Kidney (tissue), 14 donors: ENCODE data around the gene ALPP. TPM values are rescaled to one million over a fixed set of nuclear protein-coding genes. Genes with fewer than 3 reads are reported as not detected.

Source experiments
- DNase-seq, 5 donors: peaks; one replicate each; pipeline ENCODE4 v3.0.0-alpha.2; 2013 to 2020
- FAIRE-seq: peaks from 2 replicates; lab custom pipeline; 2012; peaks lifted over from hg19 to GRCh38; lab: Jason Lieb, UNC
- H3K27ac ChIP-seq, 2 donors: one replicate each; pipeline ENCODE4 v1.7.0; 2013; ENCODE audit warnings: low read depth in 2 of 2, low read length in 2 of 2, inconsistent platforms in 1 of 2
- H3K27me3 ChIP-seq: one replicate; pipeline ENCODE4 v1.7.1; 2013; ENCODE audit warnings: low read length, inconsistent platforms; ENCODE audit not compliant: control insufficient read depth, insufficient read depth
- H3K36me3 ChIP-seq, 3 donors: one replicate each; pipeline versions ENCODE4 v1.7.0 to v1.7.1; 2013; ENCODE audit warnings: low read length in 3 of 3, control low read depth in 1 of 3, inconsistent platforms in 1 of 3; ENCODE audit not compliant: insufficient read depth in 3 of 3, control insufficient read depth in 2 of 3
- H3K4me1 ChIP-seq, 3 donors: one replicate each; pipeline versions ENCODE4 v1.7.0 to v1.7.1; 2013; ENCODE audit warnings: low read length in 3 of 3, inconsistent platforms in 1 of 3, low read depth in 1 of 3; ENCODE audit not compliant: control insufficient read depth in 2 of 3, insufficient read depth in 2 of 3
- H3K4me3 ChIP-seq, 3 donors: one replicate each; pipeline versions ENCODE4 v1.7.0 to v1.8.1; 2013; ENCODE audit warnings: low read length in 3 of 3, control low read depth in 1 of 3, inconsistent platforms in 1 of 3
- H3K9ac ChIP-seq, 3 donors: one replicate each; pipeline versions ENCODE4 v1.7.0 to v1.7.1; 2013; ENCODE audit warnings: low read length in 3 of 3, control low read depth in 1 of 3, inconsistent platforms in 1 of 3
- H3K9me3 ChIP-seq, 3 donors: one replicate each; pipeline versions ENCODE4 v1.7.0 to v1.7.1; 2013; ENCODE audit warnings: low read length in 3 of 3, control low read depth in 1 of 3, inconsistent platforms in 1 of 3; ENCODE audit not compliant: control insufficient read depth in 2 of 3, insufficient read depth in 1 of 3
- CTCF ChIP-seq: IDR thresholded peaks from 3 replicates; pipeline ENCODE4 v1.5.1; 2012; ENCODE audit warnings: mild to moderate bottlenecking, moderate library complexity, borderline replicate concordance; ENCODE audit not compliant: insufficient read depth; ENCODE audit errors: extremely low read depth
- intact Hi-C: fragments of 100-400 bp; cut with DNase I; formaldehyde crosslinking; loops from one replicate; pipeline ENCODE4 v1.11.1; 2022
- polyA plus RNA-seq: library from polyadenylated mRNA; stranded (reverse); fragments of 350-450 nt; fragmentation: Illumina TruSeq; extraction: RNeasy Lipid Tissue Mini Kit (QIAGEN cat#74804); gene quantifications from one replicate; pipeline ENCODE4 v1.2.3, GENCODE V29; 2014; ENCODE audit warnings: low read depth, low replicate concordance; ENCODE audit not compliant: insufficient read depth
- total RNA-seq: library from RNA; stranded (reverse); fragmentation: NEBNext Ultra II Directional; extraction: Animal tissue kit (Norgen Biotek cat#: 25700); gene quantifications from one replicate; pipeline ENCODE4 v1.2.1, GENCODE V29; 2021
- donor health status: control.
- donor health status: control.
- donor health status: control.
- donor health status: control.
- donor health status: control.
- donor health status: DM: yes; HTN: yes; CAD: no.
- donor health status: Normal renal cell carcinoma (clear cell type).

ALPP gene
- total and polyA plus RNA-seq, 2 donors from 2014 or later = not detected

GRCh38 chr2:232349546-232349945, 29.0 kb upstream of the ALPP start:
- peaks cover 25% of the 10 kb centered on the region for H3K27me3 ChIP-seq
- DNase-seq = peak in 1 of 5 donors; percentile 52

GRCh38 chr2:232349946-232350635, 28.5 kb upstream of the ALPP start:
- FAIRE-seq = no peak
- H3K27me3 ChIP-seq = peaks cover 25% of the 10 kb centered on the region

More at GRCh38 chr2:232349546-232349945, 29.0 kb upstream of the ALPP start:
- Histone ChIP-seq H3K9ac (no peak overlapping the region), H3K36me3 (no peaks in the 10 kb centered on the region), H3K4me3 (no peak overlapping the region), H3K9me3 (no peaks in the 10 kb centered on the region), H3K4me1 (peaks cover 0 to 4% (median 0%) of the 10 kb centered on the region in 3 donors), H3K27ac (no peak overlapping the region)
- no peak for FAIRE-seq
- TF ChIP-seq CTCF = no peak
- intact Hi-C loops = no loop called here

GRCh38 chr2:232350804-232351685, 27.5 kb upstream of the ALPP start:
- Histone ChIP-seq H3K4me1 (peaks cover 0 to 4% (median 0%) of the 10 kb centered on the region in 3 donors), H3K27ac (no peak overlapping the region), H3K27me3 (peaks cover 25% of the 10 kb centered on the region), H3K9me3 (no peaks in the 10 kb centered on the region), H3K9ac (no peak overlapping the region), H3K36me3 (no peaks in the 10 kb centered on the region), H3K4me3 (no peak overlapping the region)
- no peak for TF ChIP-seq CTCF
- intact Hi-C loops = no loop called here
- DNase-seq (peak in 2 of 5 donors; percentile 41 to 73), FAIRE-seq (no peak)

More at GRCh38 chr2:232349946-232350635, 28.5 kb upstream of the ALPP start:
- Histone ChIP-seq H3K9me3 (no peaks in the 10 kb centered on the region), H3K36me3 (no peaks in the 10 kb centered on the region), H3K4me1 (peaks cover 0 to 4% (median 0%) of the 10 kb centered on the region in 3 donors), H3K4me3 (no peak overlapping the region), H3K27ac (no peak overlapping the region), H3K9ac (no peak overlapping the region)
- intact Hi-C loops = no loop called here
- TF ChIP-seq CTCF = no peak
- peak in 1 of 5 donors; percentile 61 for DNase-seq
